GM12878 (cell line): Measurements from ENCODE around the gene RACGAP1. TPM values are rescaled to one million over a fixed set of nuclear protein-coding genes. Genes with fewer than 3 reads are reported as not detected.

ENCODE experiments used
- ATF3 ChIP-seq: IDR thresholded peaks from 2 replicates; pipeline ENCODE4 v1.6.1; 2011; ENCODE audit warnings: low read depth, mild to moderate bottlenecking, low read length, moderate library complexity, borderline replicate concordance; ENCODE audit errors: extremely low read depth
- ATF7 ChIP-seq: fragments of 450-650 bp; IDR thresholded peaks from 2 replicates; pipeline ENCODE4 v1.6.1; 2016; ENCODE audit warnings: low read depth, mild to moderate bottlenecking
- BMI1 ChIP-seq: fragments of 450-650 bp; IDR thresholded peaks from 2 replicates; pipeline ENCODE4 v1.6.1; 2016; ENCODE audit warnings: mild to moderate bottlenecking, moderate library complexity, borderline replicate concordance
- CHD4 ChIP-seq: fragments of 200-600 bp; sonication (generic); IDR thresholded peaks from 2 replicates; pipeline ENCODE4 v1.6.1; 2016; ENCODE audit warnings: mild to moderate bottlenecking
- HCFC1 ChIP-seq: fragments of 150-350 bp; IDR thresholded peaks from 2 replicates; pipeline ENCODE4 v1.6.1; 2014; ENCODE audit warnings: low read length
- JUND ChIP-seq: IDR thresholded peaks from 2 replicates; pipeline ENCODE4 v1.6.1; 2012; ENCODE audit warnings: low read depth, mild to moderate bottlenecking, low read length, improper control_type of control experiment, moderate library complexity
- NFXL1 ChIP-seq: fragments of 450-650 bp; IDR thresholded peaks from 2 replicates; pipeline ENCODE4 v1.6.1; 2017; ENCODE audit warnings: antibody characterized with exemption, mild to moderate bottlenecking, borderline replicate concordance
- NR2C1 ChIP-seq: fragments of 450-650 bp; IDR thresholded peaks from 2 replicates; pipeline ENCODE4 v1.6.1; 2017; ENCODE audit warnings: antibody characterized with exemption, mild to moderate bottlenecking, moderate library complexity
- PML ChIP-seq: IDR thresholded peaks from 2 replicates; pipeline ENCODE4 v1.6.1; 2012; ENCODE audit warnings: low read length, inconsistent platforms
- POLR2A ChIP-seq: IDR thresholded peaks from 2 replicates; pipeline ENCODE4 v1.6.1; 2011; ENCODE audit warnings: low read depth, mild to moderate bottlenecking, low read length
- SMARCA5 ChIP-seq: fragments of 450-650 bp; IDR thresholded peaks from 2 replicates; pipeline ENCODE4 v1.6.1; 2017; ENCODE audit warnings: mild to moderate bottlenecking
- SUZ12 ChIP-seq: fragments of 200-600 bp; sonication (generic); IDR thresholded peaks from one replicate; pipeline ENCODE4 v1.6.1; 2018; ENCODE audit warnings: antibody characterized with exemption, mild to moderate bottlenecking; ENCODE audit not compliant: unreplicated experiment
- TAF1 ChIP-seq: IDR thresholded peaks from 2 replicates; pipeline ENCODE4 v1.6.1; 2011; ENCODE audit warnings: mild to moderate bottlenecking, low read depth, low read length, borderline replicate concordance
- TCF12 ChIP-seq: IDR thresholded peaks from 2 replicates; pipeline ENCODE4 v1.6.1; 2011; ENCODE audit warnings: low read depth, mild to moderate bottlenecking, low read length
- USF1 ChIP-seq: IDR thresholded peaks from 2 replicates; pipeline ENCODE4 v1.6.1; 2011; ENCODE audit warnings: borderline replicate concordance, low read depth, mild to moderate bottlenecking, moderate library complexity, mixed read lengths, low read length; ENCODE audit not compliant: insufficient read depth; ENCODE audit errors: extremely low read length
- ZNF24 ChIP-seq: fragments of 450-650 bp; IDR thresholded peaks from 2 replicates; pipeline ENCODE4 v1.6.1; 2017; ENCODE audit warnings: antibody characterized with exemption, mild to moderate bottlenecking
- polyA plus RNA-seq, 11 experiments: library from polyadenylated mRNA; depleted of rRNA in 4 of 11; unstranded in 6 of 11; stranded (reverse) in 5 of 11; fragments of >200 nt; fragmentation: Nextera tagmentation in 4 of 11; fragmentation: Illumina TruSeq in 1 of 11; extraction: Ambion mirVana in 4 of 11; extraction: Trizol in 1 of 11; gene quantifications; 1 replicate in 1 of 11; 2 replicates in 10 of 11; pipeline versions ENCODE4 v1.2.1 to v1.2.3, GENCODE V29; 2011 to 2016; ENCODE audit warnings: inconsistent platforms in 2 of 11, missing spikeins in 2 of 11, low read depth in 1 of 11
- total RNA-seq, 4 experiments: library from RNA; depleted of rRNA in 3 of 4; stranded (reverse); fragments of >200 nt in 3 of 4; fragmentation: Illumina TruSeq in 1 of 4; extraction: Trizol in 1 of 4; gene quantifications; 2 replicates each; pipeline versions ENCODE4 v1.2.1 to v1.2.3, GENCODE V29; 2013 to 2021
- TF ChIP-seq, protein P1 (sequence below): fragments of 450-650 bp; IDR thresholded peaks from 2 replicates; pipeline ENCODE4 v1.6.1; 2016; ENCODE audit warnings: mild to moderate bottlenecking

Gene RACGAP1
- total and polyA plus RNA-seq, 10 of the 15 experiments (the other 5 are each of a cell fraction or from before 2014, with no cell fraction given), result 32.4 to 87.9 (median 76.2) TPM

GRCh38 chr12:50025187-50026059, at the start of gene RACGAP1 (continued):
- TF ChIP-seq NFXL1, result no peak
- no peak for TF ChIP-seq JUND
- TF ChIP-seq CHD4, result no peak
- no peak for TF ChIP-seq SUZ12
- TF ChIP-seq, protein P1, sequence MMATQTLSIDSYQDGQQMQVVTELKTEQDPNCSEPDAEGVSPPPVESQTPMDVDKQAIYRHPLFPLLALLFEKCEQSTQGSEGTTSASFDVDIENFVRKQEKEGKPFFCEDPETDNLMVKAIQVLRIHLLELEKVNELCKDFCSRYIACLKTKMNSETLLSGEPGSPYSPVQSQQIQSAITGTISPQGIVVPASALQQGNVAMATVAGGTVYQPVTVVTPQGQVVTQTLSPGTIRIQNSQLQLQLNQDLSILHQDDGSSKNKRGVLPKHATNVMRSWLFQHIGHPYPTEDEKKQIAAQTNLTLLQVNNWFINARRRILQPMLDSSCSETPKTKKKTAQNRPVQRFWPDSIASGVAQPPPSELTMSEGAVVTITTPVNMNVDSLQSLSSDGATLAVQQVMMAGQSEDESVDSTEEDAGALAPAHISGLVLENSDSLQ, result peak; percentile 81
- TF ChIP-seq POLR2A, result peak; percentile 89
- TF ChIP-seq BMI1, result no peak
- peak; percentile 35; the same call in 1 of the 2 replicates for TF ChIP-seq TCF12
- peak; percentile 58; the same call in 1 of the 2 replicates for TF ChIP-seq TAF1
- peak; percentile 69; the same call in 1 of the 2 replicates for TF ChIP-seq PML
- TF ChIP-seq ATF3, result no peak
- peak; percentile 71 for TF ChIP-seq USF1
- peak; percentile 86 for TF ChIP-seq NR2C1
- peak; percentile 91 for TF ChIP-seq HCFC1
- TF ChIP-seq SMARCA5, result no peak
- no peak for TF ChIP-seq ZNF24
- peak; percentile 86 for TF ChIP-seq ATF7
- TF ChIP-seq, all 136 proteins: peak for 52
